Erythroblast (primary cell): ENCODE results near the gene PTPRT.

Experiments used
- GATA1 ChIP-seq: IDR thresholded peaks from 2 replicates; pipeline ENCODE4 v1.6.1; 2011; ENCODE audit warnings: low read depth, mild to moderate bottlenecking, control low read depth, low read length, moderate library complexity
- POLR2A ChIP-seq: IDR thresholded peaks from 2 replicates; pipeline ENCODE4 v1.6.1; 2011; ENCODE audit warnings: mild to moderate bottlenecking, low read length

- TF ChIP-seq POLR2A (no peak), GATA1 (no peak)
These were observed 809.4 kb downstream of the PTPRT start for GRCh38 chr20:42380287-42380686.
